ENCODE data around the gene FBXL19.

The FBXL19 gene

DNA sequence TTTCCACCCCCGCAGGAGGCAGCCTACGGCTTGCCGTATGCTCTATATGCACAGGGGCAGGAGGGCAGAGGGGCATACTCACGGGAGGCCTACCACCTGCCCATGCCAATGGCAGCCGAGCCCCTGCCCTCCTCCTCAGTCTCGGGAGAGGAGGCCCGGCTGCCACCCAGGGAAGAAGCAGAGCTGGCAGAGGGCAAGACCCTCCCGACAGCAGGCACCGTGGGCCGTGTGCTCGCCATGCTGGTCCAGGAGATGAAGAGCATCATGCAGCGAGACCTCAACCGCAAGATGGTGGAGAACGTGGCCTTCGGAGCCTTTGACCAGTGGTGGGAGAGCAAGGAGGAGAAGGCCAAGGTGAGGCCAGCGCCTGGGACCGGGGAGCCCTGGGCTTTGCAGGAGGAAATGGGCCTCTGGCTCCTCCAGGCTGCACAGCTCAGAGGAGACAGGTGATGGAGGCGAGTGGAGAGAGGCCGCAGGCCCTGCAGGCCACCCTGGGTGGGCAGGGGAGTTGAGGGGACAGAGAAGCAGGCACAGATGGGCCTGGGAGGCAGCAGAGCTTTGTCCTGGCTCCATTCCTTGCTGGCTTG lies 42.8 kb downstream of the FBXL19 start:
- no peaks in the 10 kb centered on the region for H3K9me3 Mint-ChIP-seq
- H3K4me3 Mint-ChIP-seq, result no peak overlapping the region
- no peaks in the 10 kb centered on the region for H3K27me3 Mint-ChIP-seq (ENCODE audit: low read depth)
- H3K4me1 Mint-ChIP-seq, result no peaks in the 10 kb centered on the region
- peaks cover 68% of the 10 kb centered on the region for H3K36me3 Mint-ChIP-seq (ENCODE audit: low read depth)
- TF ChIP-seq, protein P1, sequence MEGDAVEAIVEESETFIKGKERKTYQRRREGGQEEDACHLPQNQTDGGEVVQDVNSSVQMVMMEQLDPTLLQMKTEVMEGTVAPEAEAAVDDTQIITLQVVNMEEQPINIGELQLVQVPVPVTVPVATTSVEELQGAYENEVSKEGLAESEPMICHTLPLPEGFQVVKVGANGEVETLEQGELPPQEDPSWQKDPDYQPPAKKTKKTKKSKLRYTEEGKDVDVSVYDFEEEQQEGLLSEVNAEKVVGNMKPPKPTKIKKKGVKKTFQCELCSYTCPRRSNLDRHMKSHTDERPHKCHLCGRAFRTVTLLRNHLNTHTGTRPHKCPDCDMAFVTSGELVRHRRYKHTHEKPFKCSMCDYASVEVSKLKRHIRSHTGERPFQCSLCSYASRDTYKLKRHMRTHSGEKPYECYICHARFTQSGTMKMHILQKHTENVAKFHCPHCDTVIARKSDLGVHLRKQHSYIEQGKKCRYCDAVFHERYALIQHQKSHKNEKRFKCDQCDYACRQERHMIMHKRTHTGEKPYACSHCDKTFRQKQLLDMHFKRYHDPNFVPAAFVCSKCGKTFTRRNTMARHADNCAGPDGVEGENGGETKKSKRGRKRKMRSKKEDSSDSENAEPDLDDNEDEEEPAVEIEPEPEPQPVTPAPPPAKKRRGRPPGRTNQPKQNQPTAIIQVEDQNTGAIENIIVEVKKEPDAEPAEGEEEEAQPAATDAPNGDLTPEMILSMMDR (IDR thresholded peaks at IDR 0.05; ENCODE audit: unreplicated experiment in 3 of 3), result no peak
- no peak overlapping the region for H3K27ac Mint-ChIP-seq

DNA sequence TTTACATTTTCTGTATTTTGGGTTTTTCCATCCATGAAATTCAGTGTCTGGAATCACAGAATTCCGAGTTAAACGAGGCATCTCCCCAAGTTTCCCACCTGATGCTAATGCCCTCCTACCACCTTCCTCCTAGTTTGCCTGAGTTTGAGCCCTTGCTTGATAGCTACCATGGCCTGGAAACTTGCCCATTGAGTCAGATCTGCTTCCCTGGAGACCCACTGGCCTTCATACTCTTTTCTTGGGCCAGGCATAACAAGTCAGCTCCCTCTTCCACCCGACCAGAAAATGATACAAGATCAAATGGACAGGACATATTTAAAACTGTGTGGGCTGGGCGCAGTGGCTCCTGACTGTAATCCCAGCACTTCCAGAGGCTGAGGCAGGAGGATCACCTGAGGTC lies 44.4 kb downstream of the FBXL19 start:
- Mint-ChIP-seq H3K9me3 (no peaks in the 10 kb centered on the region), H3K4me1 (no peaks in the 10 kb centered on the region), H3K27me3 (ENCODE audit: low read depth) (no peaks in the 10 kb centered on the region), H3K27ac (no peak overlapping the region), H3K36me3 (ENCODE audit: low read depth) (peaks cover 70% of the 10 kb centered on the region), H3K4me3 (no peak overlapping the region)
- TF ChIP-seq, protein P1 (IDR thresholded peaks at IDR 0.05; ENCODE audit: unreplicated experiment in 3 of 3), result no peak

DNA sequence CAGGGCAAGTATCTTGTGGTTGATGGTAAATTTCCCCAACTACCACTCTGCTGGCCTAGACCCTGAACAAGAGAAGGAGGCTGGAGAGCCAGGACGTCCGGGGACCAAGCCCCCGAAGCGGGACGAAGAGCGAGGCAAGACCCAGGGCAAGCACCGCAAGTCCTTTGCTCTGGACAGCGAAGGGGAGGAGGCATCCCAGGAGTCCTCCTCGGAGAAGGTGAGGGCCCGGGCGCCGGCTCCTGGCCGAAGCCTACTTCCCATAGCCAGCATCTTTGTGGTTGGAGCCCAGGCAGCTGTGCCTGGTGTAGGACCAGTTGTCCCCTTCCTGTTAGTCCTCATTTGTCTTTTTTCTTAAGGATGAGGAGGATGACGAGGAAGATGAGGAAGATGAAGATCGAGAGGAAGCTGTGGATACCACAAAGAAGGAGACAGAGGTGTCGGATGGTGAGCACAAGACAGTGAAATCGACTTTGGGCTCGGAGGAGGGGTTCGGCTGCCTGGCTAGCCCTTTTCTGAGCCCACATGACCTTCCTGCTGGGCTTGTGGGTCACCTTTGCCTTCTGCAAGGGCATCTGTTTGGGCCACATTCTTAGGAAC lies 46.0 kb downstream of the FBXL19 start:
- H3K9me3 Mint-ChIP-seq, result no peaks in the 10 kb centered on the region
- no peak overlapping the region for H3K4me3 Mint-ChIP-seq
- no peak overlapping the region for H3K27ac Mint-ChIP-seq
- TF ChIP-seq, protein P1 (IDR thresholded peaks at IDR 0.05; ENCODE audit: unreplicated experiment in 3 of 3), result no peak
- no peaks in the 10 kb centered on the region for H3K4me1 Mint-ChIP-seq
- no peaks in the 10 kb centered on the region for H3K27me3 Mint-ChIP-seq (ENCODE audit: low read depth)
- H3K36me3 Mint-ChIP-seq (ENCODE audit: low read depth), result peaks cover 72% of the 10 kb centered on the region

DNA sequence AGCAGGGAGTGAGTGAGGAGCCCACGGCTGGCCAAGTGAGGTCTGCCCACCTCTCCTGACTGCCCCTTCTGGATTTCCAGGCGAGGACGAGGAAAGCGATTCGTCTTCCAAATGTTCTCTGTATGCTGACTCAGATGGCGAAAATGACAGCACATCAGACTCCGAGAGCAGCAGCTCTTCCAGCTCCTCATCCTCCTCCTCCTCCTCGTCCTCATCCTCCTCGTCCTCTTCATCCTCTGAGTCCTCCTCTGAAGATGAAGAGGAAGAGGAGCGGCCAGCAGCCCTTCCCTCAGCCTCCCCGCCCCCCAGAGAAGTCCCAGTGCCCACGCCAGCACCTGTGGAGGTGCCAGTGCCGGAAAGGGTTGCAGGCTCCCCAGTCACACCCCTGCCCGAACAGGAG lies 47.9 kb downstream of the FBXL19 start:
- no peak overlapping the region for H3K4me3 Mint-ChIP-seq
- H3K27ac Mint-ChIP-seq, result no peak overlapping the region
- no peaks in the 10 kb centered on the region for H3K4me1 Mint-ChIP-seq
- TF ChIP-seq, protein P1 (IDR thresholded peaks at IDR 0.05; ENCODE audit: unreplicated experiment in 3 of 3), result no peak
- H3K27me3 Mint-ChIP-seq (ENCODE audit: low read depth), result no peaks in the 10 kb centered on the region
- H3K36me3 Mint-ChIP-seq (ENCODE audit: low read depth), result peaks cover 72% of the 10 kb centered on the region
- no peaks in the 10 kb centered on the region for H3K9me3 Mint-ChIP-seq

DNA sequence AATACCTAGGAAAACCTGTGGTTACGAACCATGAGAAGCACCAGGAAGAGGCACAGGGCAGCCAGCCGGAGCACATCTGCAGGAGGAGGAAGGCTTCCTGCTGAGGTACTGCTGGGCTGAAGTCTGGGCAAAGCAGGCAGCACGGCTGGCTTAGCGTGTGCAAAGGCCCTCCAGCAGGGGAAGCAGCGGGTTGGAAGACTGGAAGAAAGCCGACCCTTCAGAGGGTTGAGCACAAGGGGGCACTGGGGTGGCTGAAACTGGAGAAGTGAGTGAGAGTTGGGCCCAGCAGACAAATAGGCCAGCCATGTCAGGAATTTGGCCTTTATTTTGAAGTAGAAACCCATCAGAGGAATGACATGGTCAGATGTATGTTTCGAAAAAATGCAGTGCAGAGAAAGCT lies 49.5 kb downstream of the FBXL19 start:
- no peak overlapping the region for H3K4me3 Mint-ChIP-seq
- TF ChIP-seq, protein P1 (IDR thresholded peaks at IDR 0.05; ENCODE audit: unreplicated experiment in 3 of 3), result no peak

DNA sequence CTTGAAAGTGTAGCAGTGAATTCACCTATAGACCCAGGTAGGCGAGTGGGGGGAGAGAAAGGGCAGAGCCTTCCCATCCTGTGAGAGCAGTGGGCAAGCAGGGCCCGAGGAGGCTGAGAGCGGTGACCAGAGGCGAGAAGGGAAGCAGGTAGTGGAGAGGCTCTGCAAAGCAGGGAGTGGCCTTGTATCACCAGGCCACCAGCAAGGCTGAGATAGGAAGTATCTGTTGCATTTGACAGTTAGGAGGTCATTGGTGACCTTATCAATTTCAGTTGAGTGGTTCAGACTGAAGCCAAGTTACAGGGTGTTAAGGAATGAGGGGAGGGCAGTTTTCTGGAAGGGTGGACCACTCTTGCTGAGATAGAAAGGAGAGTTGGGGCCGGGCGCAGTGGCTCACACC lies 51.0 kb downstream of the FBXL19 start:
- H3K27ac Mint-ChIP-seq, result no peak overlapping the region
- no peaks in the 10 kb centered on the region for H3K27me3 Mint-ChIP-seq (ENCODE audit: low read depth)

More for the DNA sequence above, 49.5 kb downstream of the FBXL19 start:
- H3K36me3 Mint-ChIP-seq (ENCODE audit: low read depth), result peaks cover 68% of the 10 kb centered on the region
- H3K4me1 Mint-ChIP-seq, result no peaks in the 10 kb centered on the region
- no peaks in the 10 kb centered on the region for H3K27me3 Mint-ChIP-seq (ENCODE audit: low read depth)
- H3K27ac Mint-ChIP-seq, result no peak overlapping the region
- no peaks in the 10 kb centered on the region for H3K9me3 Mint-ChIP-seq

More for the DNA sequence above, 51.0 kb downstream of the FBXL19 start:
- no peak overlapping the region for H3K4me3 Mint-ChIP-seq
- TF ChIP-seq, protein P1 (IDR thresholded peaks at IDR 0.05; ENCODE audit: unreplicated experiment in 3 of 3), result no peak
- H3K9me3 Mint-ChIP-seq, result no peaks in the 10 kb centered on the region
- H3K4me1 Mint-ChIP-seq, result no peaks in the 10 kb centered on the region
- H3K36me3 Mint-ChIP-seq (ENCODE audit: low read depth), result peaks cover 65% of the 10 kb centered on the region
